Fibroblast of lung (primary cell): ENCODE measurements around the gene FAM184B.

Experiments
- EZH2 ChIP-seq: IDR thresholded peaks from 2 replicates; pipeline ENCODE4 v1.5.1; 2012; ENCODE audit warnings: low read length, control low read depth, mild to moderate bottlenecking; ENCODE audit errors: missing control alignments
- TF ChIP-seq, protein P1 (sequence below), 2 donors: IDR thresholded peaks in 1 of 2; conservative IDR thresholded peaks in 1 of 2; 1 replicate in 1 of 2; 2 replicates in 1 of 2; pipeline ENCODE4 v1.5.1; 2011 to 2012; ENCODE audit warnings: low read length in 2 of 2, control low read depth in 1 of 2, inconsistent platforms in 1 of 2, low read depth in 1 of 2, mild to moderate bottlenecking in 1 of 2

DNA sequence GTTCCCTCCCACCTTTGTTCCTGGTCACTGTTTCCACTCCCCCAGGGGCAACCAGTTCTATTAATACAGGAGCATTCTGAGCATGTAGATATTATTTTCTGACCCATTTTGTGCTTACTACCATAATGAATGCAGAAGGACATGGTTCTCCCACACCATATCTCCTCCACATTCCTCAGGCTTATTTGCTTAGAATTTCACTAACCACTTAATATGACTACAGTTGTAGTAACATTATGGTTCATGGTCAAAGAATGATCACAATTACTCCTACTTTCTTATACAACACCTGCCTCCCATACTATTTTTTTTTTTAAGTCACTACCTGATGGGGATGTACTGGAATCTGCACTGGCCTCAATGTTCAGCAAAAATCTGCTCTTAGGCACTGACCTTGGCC is 7.5 kb upstream of the FAM184B start:
- TF ChIP-seq, protein P1, sequence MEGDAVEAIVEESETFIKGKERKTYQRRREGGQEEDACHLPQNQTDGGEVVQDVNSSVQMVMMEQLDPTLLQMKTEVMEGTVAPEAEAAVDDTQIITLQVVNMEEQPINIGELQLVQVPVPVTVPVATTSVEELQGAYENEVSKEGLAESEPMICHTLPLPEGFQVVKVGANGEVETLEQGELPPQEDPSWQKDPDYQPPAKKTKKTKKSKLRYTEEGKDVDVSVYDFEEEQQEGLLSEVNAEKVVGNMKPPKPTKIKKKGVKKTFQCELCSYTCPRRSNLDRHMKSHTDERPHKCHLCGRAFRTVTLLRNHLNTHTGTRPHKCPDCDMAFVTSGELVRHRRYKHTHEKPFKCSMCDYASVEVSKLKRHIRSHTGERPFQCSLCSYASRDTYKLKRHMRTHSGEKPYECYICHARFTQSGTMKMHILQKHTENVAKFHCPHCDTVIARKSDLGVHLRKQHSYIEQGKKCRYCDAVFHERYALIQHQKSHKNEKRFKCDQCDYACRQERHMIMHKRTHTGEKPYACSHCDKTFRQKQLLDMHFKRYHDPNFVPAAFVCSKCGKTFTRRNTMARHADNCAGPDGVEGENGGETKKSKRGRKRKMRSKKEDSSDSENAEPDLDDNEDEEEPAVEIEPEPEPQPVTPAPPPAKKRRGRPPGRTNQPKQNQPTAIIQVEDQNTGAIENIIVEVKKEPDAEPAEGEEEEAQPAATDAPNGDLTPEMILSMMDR (conservative IDR thresholded peaks at IDR 0.05 in 1 of 2, IDR thresholded peaks at IDR 0.05 in 1 of 2; ENCODE audit: low read depth in 1 of 2, low read length in 2 of 2) = no peak
- TF ChIP-seq EZH2 = no peak
